ENCODE measurements around the gene TAF11L11. TPM values are rescaled to one million over a fixed set of nuclear protein-coding genes. Genes with fewer than 3 reads are reported as not detected.
"Not testable (repeated sequence)": the region's sequence is repeated elsewhere in the genome, so short reads cannot be mapped to it uniquely, and the experiment has no call there.

TAF11L11 gene
- polyA plus RNA-seq, 1 donor from 2014 or later = not detected

- H3K4me3 ChIP-seq (ENCODE audit: low read length) = no peak within 1 kb of the TSS
- H3K9ac ChIP-seq (ENCODE audit: low read length) = no peak within 1 kb of the TSS
- TF ChIP-seq TAF1 (IDR thresholded peaks at IDR 0.05; ENCODE audit: low read depth) (no peak), MXI1 (conservative IDR thresholded peaks at IDR 0.05; ENCODE audit: poor library complexity, severe bottlenecking) (no peak), REST (IDR thresholded peaks at IDR 0.05; ENCODE audit: borderline replicate concordance) (no peak), CTCF (IDR thresholded peaks at IDR 0.05; ENCODE audit: poor library complexity, severe bottlenecking) (no peak)
- no peaks in the 10 kb centered on the region for H3K27me3 ChIP-seq (ENCODE audit: insufficient read depth, low read depth, low read length)
- no peaks in the 10 kb centered on the region for H3F3A ChIP-seq (ENCODE audit: insufficient read depth, low read length, poor library complexity, severe bottlenecking)
- H2AFZ ChIP-seq (ENCODE audit: low read depth, low read length) = no peak within 1 kb of the TSS
- no peaks in the 10 kb centered on the region for H3K9me2 ChIP-seq (ENCODE audit: insufficient read depth, low read length)
- H4K20me1 ChIP-seq (ENCODE audit: insufficient read depth) = no peaks in the 10 kb centered on the region
- H3K36me3 ChIP-seq (ENCODE audit: insufficient read depth, low read length) = no peaks in the 10 kb centered on the region
- H3K9me3 ChIP-seq (ENCODE audit: low read length) = no peaks in the 10 kb centered on the region
- no peak within 1 kb of the TSS for H3K4me2 ChIP-seq (ENCODE audit: low read length)
- no peak within 1 kb of the TSS for H3K27ac ChIP-seq (ENCODE audit: low read length)
- no peaks in the 10 kb centered on the region for H3K79me2 ChIP-seq (replicated peaks; ENCODE audit: insufficient read depth, low read length)
Observed at GRCh38 chr5:17634160-17634559, 30.2 kb downstream of the TAF11L11 start, which contains the start of gene TAF11L14. TAF11L14 (plus strand) TSS chr5:17634460.

GRCh38 chr5:17649232-17649631, 45.2 kb downstream of the TAF11L11 start:
- H3K27ac ChIP-seq (ENCODE audit: low read length); H3K79me2 ChIP-seq (replicated peaks; ENCODE audit: insufficient read depth, low read length); H2AFZ ChIP-seq (ENCODE audit: low read depth, low read length); H3K36me3 ChIP-seq (ENCODE audit: insufficient read depth, low read length); H3K9ac ChIP-seq (ENCODE audit: low read length); H3K4me2 ChIP-seq (ENCODE audit: low read length); H4K20me1 ChIP-seq (ENCODE audit: insufficient read depth); H3K9me3 ChIP-seq (ENCODE audit: low read length); H3K4me3 ChIP-seq (ENCODE audit: low read length); H3K9me2 ChIP-seq (ENCODE audit: insufficient read depth, low read length); H3K27me3 ChIP-seq (ENCODE audit: insufficient read depth, low read depth, low read length); H3F3A ChIP-seq (ENCODE audit: insufficient read depth, low read length, poor library complexity, severe bottlenecking): not testable (repeated sequence)

- not testable (repeated sequence) for H3F3A ChIP-seq (ENCODE audit: insufficient read depth, low read length, poor library complexity, severe bottlenecking); H3K9me2 ChIP-seq (ENCODE audit: insufficient read depth, low read length); H3K9ac ChIP-seq (ENCODE audit: low read length); H3K9me3 ChIP-seq (ENCODE audit: low read length); H4K20me1 ChIP-seq (ENCODE audit: insufficient read depth); H3K4me3 ChIP-seq (ENCODE audit: low read length); H3K27me3 ChIP-seq (ENCODE audit: insufficient read depth, low read depth, low read length); H3K4me2 ChIP-seq (ENCODE audit: low read length); H3K27ac ChIP-seq (ENCODE audit: low read length); H2AFZ ChIP-seq (ENCODE audit: low read depth, low read length); H3K79me2 ChIP-seq (replicated peaks; ENCODE audit: insufficient read depth, low read length); H3K36me3 ChIP-seq (ENCODE audit: insufficient read depth, low read length)
Observed at GRCh38 chr5:17655201-17655759, 51.3 kb downstream of the TAF11L11 start.

Small RNA genes within 50 kb of the gene (small RNA-seq; reads per million reads assigned to genes)
- gene AC233724.1 (0 reads per million in 3 experiments), gene AC233724.2 (0 reads per million in 3 experiments), gene AC233724.3 (0 reads per million in 3 experiments), gene AC233724.4 (0 reads per million in 3 experiments), gene AC233724.6 (0 reads per million in 3 experiments), gene AC233724.7 (0 reads per million in 3 experiments)

Other genes starting within 250 kb of the TAF11L11 start
- gene TAF11L2, start 106.0 kb upstream of the TAF11L11 start, polyA plus RNA-seq = not detected in 2 replicates
- not detected in 2 replicates for gene TAF11L3, start 85.8 kb upstream of the TAF11L11 start, polyA plus RNA-seq
- gene TAF11L4, start 82.4 kb upstream of the TAF11L11 start, polyA plus RNA-seq = not detected in 2 replicates
- not detected in 2 replicates for gene TAF11L5, start 78.9 kb upstream of the TAF11L11 start, polyA plus RNA-seq
- gene TAF11L6, start 75.5 kb upstream of the TAF11L11 start, polyA plus RNA-seq = not detected in 2 replicates
- not detected in 2 replicates for gene TAF11L7, start 18.4 kb upstream of the TAF11L11 start, polyA plus RNA-seq
- not detected in 2 replicates for gene TAF11L8, start 13.2 kb upstream of the TAF11L11 start, polyA plus RNA-seq
- gene TAF11L9, start 9.8 kb upstream of the TAF11L11 start, polyA plus RNA-seq = not detected in 2 replicates
- gene TAF11L10, start 6.4 kb upstream of the TAF11L11 start, polyA plus RNA-seq = not detected in 2 replicates
- not detected in 2 replicates for gene TAF11L12, start 6.2 kb downstream of the TAF11L11 start, polyA plus RNA-seq
- not detected in 2 replicates for gene TAF11L13, start 27.9 kb downstream of the TAF11L11 start, polyA plus RNA-seq
- gene TAF11L14, start 30.3 kb downstream of the TAF11L11 start, polyA plus RNA-seq = not detected in 2 replicates